Breast epithelium (tissue), 4 donors: ENCODE measurements around the gene CHD9. TPM values are rescaled to one million over a fixed set of nuclear protein-coding genes. Genes with fewer than 3 reads are reported as not detected.
"Not testable (repeated sequence)": the region's sequence is repeated elsewhere in the genome, so short reads cannot be mapped to it uniquely, and the experiment has no call there.

Experiments used
- DNase-seq, 2 donors: peaks; one replicate each; pipeline ENCODE4 v3.0.0-alpha.2; 2019; ENCODE audit warnings: low spot score in 2 of 2
- H3K27ac ChIP-seq, 2 donors: fragments of 200-600 bp; sonication (generic) in 1 of 2; one replicate each; pipeline ENCODE4 v1.5.1; 2016 to 2019; ENCODE audit warnings: mild to moderate bottlenecking in 1 of 2
- H3K27me3 ChIP-seq, 2 donors: fragments of 200-600 bp; sonication (generic) in 1 of 2; one replicate each; pipeline versions ENCODE4 v1.5.1 to v1.6.0; 2017 to 2019; ENCODE audit warnings: control low read depth in 1 of 2, mild to moderate bottlenecking in 1 of 2
- H3K36me3 ChIP-seq: fragments of 200-600 bp; one replicate; pipeline ENCODE4 v1.5.1; 2019
- H3K4me1 ChIP-seq, 2 donors: fragments of 200-600 bp; sonication (generic); one replicate each; pipeline ENCODE4 v1.5.1; 2016 to 2019; ENCODE audit warnings: control low read depth in 1 of 2
- H3K4me3 ChIP-seq, 3 donors: fragments of 200-600 bp; sonication (generic); 1 replicate in 2 of 3; 2 replicates in 1 of 3; pipeline ENCODE4 v1.5.1; 2016 to 2019; ENCODE audit warnings: mild to moderate bottlenecking in 3 of 3, moderate library complexity in 2 of 3
- H3K9me3 ChIP-seq, 2 donors: fragments of 200-600 bp; sonication (generic) in 1 of 2; one replicate each; pipeline ENCODE4 v1.5.1; 2016 to 2019; ENCODE audit warnings: control low read depth in 1 of 2
- POLR2A ChIP-seq: fragments of 450-650 bp; IDR thresholded peaks from one replicate; pipeline ENCODE4 v1.6.1; 2016; ENCODE audit warnings: antibody characterized with exemption, mild to moderate bottlenecking, moderate library complexity
- POLR2AphosphoS5 ChIP-seq, 3 donors: sonication (generic); formaldehyde crosslinking; IDR thresholded peaks; one replicate each; pipeline ENCODE4 v1.6.1; 2017; ENCODE audit warnings: antibody characterized with exemption in 3 of 3
- intact Hi-C: fragments of 100-400 bp; cut with DNase I; formaldehyde crosslinking; loops from one replicate; pipeline ENCODE4 v1.15.1; 2023; ENCODE audit warnings: low total_unique reads
- total RNA-seq, 3 donors: library from RNA; depleted of rRNA; stranded (reverse); fragments of >200 nt; gene quantifications; one replicate each; pipeline ENCODE4 v1.1.0, GENCODE V29; 2016
- TF ChIP-seq, protein P1 (sequence below), 3 donors: fragments of 450-650 bp; IDR thresholded peaks; one replicate each; pipeline ENCODE4 v1.5.1; 2016 to 2017; ENCODE audit warnings: antibody characterized with exemption in 3 of 3, mild to moderate bottlenecking in 3 of 3, moderate library complexity in 3 of 3

The CHD9 gene
- total RNA-seq, 3 donors from 2014 or later = 93.8 to 160 (median 158) TPM

DNA sequence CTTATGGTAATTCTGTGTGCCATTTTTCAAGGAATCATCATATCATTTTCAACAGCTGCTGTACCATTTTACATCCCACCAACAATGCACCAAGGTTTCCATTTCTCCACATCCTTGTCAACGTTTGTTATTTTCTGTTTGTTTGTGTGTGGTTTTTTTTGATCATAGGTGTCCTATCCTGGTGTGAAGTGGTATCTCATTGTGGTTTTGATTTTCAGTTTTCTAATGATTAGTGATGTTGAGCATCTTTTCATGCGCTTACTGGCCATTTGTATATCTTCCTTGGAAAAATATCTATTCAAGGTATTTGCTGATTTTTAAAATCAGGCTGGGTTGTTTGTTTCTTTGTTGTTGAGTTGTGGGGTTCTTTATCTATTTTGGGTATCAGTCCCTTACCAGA, 15.0 kb downstream of the CHD9 start:
- intact Hi-C loops = no loop called here
- no peak for DNase-seq
- TF ChIP-seq POLR2AphosphoS5 (IDR thresholded peaks at IDR 0.05) (no peak), POLR2A (no peak)
- TF ChIP-seq, protein P1, sequence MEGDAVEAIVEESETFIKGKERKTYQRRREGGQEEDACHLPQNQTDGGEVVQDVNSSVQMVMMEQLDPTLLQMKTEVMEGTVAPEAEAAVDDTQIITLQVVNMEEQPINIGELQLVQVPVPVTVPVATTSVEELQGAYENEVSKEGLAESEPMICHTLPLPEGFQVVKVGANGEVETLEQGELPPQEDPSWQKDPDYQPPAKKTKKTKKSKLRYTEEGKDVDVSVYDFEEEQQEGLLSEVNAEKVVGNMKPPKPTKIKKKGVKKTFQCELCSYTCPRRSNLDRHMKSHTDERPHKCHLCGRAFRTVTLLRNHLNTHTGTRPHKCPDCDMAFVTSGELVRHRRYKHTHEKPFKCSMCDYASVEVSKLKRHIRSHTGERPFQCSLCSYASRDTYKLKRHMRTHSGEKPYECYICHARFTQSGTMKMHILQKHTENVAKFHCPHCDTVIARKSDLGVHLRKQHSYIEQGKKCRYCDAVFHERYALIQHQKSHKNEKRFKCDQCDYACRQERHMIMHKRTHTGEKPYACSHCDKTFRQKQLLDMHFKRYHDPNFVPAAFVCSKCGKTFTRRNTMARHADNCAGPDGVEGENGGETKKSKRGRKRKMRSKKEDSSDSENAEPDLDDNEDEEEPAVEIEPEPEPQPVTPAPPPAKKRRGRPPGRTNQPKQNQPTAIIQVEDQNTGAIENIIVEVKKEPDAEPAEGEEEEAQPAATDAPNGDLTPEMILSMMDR (IDR thresholded peaks at IDR 0.05) = no peak
- Histone ChIP-seq H3K9me3 (no peaks in the 10 kb centered on the region), H3K27me3 (no peaks in the 10 kb centered on the region), H3K4me3 (no peak overlapping the region), H3K4me1 (no peaks in the 10 kb centered on the region), H3K36me3 (no peaks in the 10 kb centered on the region), H3K27ac (no peak overlapping the region)

DNA sequence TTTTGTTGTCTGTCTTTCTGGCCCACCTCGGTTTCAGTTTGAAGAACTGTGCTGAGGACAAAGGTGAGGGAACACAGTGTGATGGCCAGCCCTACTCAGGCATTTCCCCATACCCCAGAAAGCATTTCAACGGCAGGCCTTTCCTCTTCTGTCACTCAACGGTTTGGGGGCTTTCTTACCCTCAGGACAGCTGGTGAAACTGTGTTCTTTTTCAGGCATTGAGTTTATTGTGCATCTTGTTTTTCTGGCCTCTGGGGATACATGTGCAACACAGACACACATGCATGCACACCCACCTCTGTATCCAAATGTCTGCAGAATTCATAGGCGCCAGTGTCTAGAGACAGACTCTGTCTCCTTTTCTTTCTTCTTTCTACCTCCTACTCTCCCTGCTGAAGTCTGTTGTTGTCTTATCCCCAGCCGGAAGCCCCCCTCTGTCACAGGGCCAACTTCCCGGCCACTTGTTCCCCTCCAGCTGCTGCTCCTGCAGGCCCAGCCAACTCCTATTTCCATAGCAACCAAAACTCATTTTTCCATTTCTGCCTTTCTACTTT, 17.0 kb downstream of the CHD9 start:
- no peaks in the 10 kb centered on the region for H3K9me3 ChIP-seq
- no peaks in the 10 kb centered on the region for H3K27me3 ChIP-seq
- H3K4me1 ChIP-seq = no peaks in the 10 kb centered on the region
- H3K4me3 ChIP-seq = peak overlapping the region in 2 of 3 donors; percentile 6 to 27
- DNase-seq = no peak
- no peaks in the 10 kb centered on the region for H3K36me3 ChIP-seq
- intact Hi-C loops = no loop called here
- H3K27ac ChIP-seq = peak overlapping the region; percentile 48 to 57
- no peak for TF ChIP-seq POLR2A

DNA sequence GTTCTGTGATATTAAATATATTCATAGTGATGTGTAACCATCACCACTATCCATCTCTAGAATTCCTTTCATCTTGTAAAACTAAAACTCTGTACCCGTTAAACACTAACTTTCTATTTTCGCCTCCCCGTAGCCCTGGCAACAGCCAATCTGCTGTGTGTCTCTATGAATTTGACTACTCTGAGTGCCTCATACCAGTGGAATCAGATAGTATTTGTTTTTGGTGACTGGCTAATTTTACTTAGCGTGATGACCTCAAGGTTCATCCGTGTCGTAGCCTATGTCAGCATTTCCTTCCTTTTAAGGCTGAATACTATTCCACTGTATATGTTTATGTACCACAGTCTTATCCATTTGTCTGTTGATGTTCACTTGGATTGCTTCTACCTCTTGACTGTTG, 18.2 kb downstream of the CHD9 start:
- Histone ChIP-seq H3K9me3 (no peaks in the 10 kb centered on the region), H3K27me3 (no peaks in the 10 kb centered on the region), H3K4me1 (no peaks in the 10 kb centered on the region), H3K36me3 (no peaks in the 10 kb centered on the region), H3K4me3 (no peak overlapping the region), H3K27ac (peak overlapping the region in 1 of 2 donors; percentile 14)
- no peak for DNase-seq
- no peak for TF ChIP-seq POLR2AphosphoS5 (IDR thresholded peaks at IDR 0.05)
- TF ChIP-seq, protein P1 (IDR thresholded peaks at IDR 0.05) = no peak
- TF ChIP-seq POLR2A = no peak
- intact Hi-C loops = no loop called here

DNA sequence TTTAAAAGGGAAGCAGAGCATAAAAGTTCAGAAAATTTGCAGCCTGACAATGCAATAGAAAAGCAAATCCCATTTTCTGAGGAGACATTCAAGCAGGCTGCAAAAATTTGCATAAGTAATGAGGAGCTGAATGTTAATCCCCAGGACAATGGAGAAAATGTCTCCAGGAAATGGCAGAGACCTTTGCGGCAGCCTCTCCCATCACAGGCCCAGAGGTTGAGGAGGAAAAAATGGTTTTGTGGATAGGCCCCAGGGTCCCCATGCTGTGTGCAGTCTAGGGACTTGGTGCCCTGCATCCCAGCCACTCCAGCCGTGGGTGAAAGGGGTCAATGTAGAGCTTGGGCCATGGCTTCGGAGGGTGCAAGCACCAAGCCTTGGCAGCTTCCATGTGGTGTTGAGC, 19.5 kb downstream of the CHD9 start:
- H3K9me3 ChIP-seq, H3K36me3 ChIP-seq, H3K27me3 ChIP-seq, DNase-seq, H3K4me3 ChIP-seq, H3K27ac ChIP-seq, H3K4me1 ChIP-seq, intact Hi-C loops: not testable (repeated sequence)

DNA sequence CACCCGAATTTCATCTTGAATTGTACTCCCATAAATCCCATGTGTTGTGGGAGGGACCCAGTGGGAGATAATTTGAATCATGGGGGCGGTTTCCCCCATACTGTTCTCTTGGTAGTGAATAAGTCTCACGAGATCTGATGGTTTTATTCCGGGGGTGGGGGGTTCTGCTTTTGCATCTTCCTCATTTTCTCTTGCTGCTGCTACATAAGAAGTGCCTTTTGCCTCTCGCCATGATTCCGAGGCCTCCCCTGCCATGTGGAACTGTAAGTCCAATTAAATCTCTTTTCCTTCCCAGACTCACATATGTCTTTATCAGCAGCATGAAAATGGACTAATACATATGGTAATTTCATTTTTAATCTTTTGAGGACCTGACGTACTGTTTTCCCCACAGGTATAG, 20.7 kb downstream of the CHD9 start:
- H3K9me3 ChIP-seq, H3K27me3 ChIP-seq, intact Hi-C loops, H3K36me3 ChIP-seq, DNase-seq, H3K4me3 ChIP-seq, H3K27ac ChIP-seq: not testable (repeated sequence)
- peaks cover 0 to 12% of the 10 kb centered on the region in 2 donors for H3K4me1 ChIP-seq

DNA sequence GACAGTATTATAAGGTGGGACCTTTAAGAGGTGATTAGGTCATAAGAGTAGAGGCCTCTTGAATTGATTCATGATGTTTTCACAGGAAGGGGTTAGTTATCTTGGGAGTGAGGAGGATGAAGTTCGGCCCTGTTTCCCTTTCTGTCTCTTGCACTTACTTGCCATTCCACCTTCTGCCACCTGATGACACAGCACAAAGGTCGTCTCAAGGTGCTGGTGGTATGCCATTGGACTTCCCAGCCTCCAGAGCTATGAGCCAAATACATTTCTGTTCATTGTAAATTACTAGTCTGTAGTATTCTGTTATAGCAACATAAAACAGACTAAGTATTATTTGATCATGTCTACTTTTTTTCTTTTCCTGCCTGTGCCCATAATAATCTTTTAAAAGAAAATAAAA, 23.5 kb downstream of the CHD9 start:
- Histone ChIP-seq H3K4me3 (no peak overlapping the region), H3K4me1 (peaks cover 0 to 28% of the 10 kb centered on the region in 2 donors), H3K27me3 (no peaks in the 10 kb centered on the region), H3K9me3 (no peaks in the 10 kb centered on the region), H3K27ac (peak overlapping the region in 1 of 2 donors; percentile 26), H3K36me3 (no peaks in the 10 kb centered on the region)
- TF ChIP-seq POLR2A = no peak
- no peak for TF ChIP-seq POLR2AphosphoS5 (IDR thresholded peaks at IDR 0.05)
- TF ChIP-seq, protein P1 (IDR thresholded peaks at IDR 0.05) = no peak
- intact Hi-C loops = no loop called here
- DNase-seq = no peak
